GM19324 (cell line): ENCODE data around the gene CCDC134.

ENCODE experiments used
- ATAC-seq: cut with Tn5 transposase; IDR thresholded peaks from one replicate; pipeline ENCODE4 v1.9.1; 2021; ENCODE audit warnings: mild to moderate bottlenecking, moderate library complexity; ENCODE audit not compliant: unreplicated experiment, low FRiP score

Gene CCDC134

DNA sequence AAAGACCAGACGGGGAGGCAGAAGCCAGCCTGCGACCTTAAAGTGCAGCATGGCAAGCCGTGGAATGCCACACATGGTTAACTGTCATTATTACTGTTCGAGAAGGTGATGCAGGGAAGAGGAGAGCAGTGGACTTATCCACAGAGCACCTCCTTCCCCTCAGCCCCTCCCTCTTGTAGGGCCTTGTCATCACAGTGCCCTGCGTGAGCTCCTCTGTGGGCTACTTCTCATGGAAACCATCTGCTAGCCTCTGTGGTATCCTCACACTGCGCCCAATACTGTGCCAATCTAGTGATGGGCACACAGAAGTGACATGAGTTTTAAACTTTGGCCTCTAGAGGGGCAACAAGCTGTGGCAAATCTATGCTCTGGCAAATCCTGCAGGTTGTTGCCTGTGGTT is 18.2 kb upstream of the CCDC134 start:
- ATAC-seq, result no peak

GRCh38 chr22:41782751-41783150 is 17.7 kb upstream of the CCDC134 start:
- ATAC-seq, result no peak

- ATAC-seq, result no peak
Observed at GRCh38 chr22:41787331-41787730, 13.1 kb upstream of the CCDC134 start.

DNA sequence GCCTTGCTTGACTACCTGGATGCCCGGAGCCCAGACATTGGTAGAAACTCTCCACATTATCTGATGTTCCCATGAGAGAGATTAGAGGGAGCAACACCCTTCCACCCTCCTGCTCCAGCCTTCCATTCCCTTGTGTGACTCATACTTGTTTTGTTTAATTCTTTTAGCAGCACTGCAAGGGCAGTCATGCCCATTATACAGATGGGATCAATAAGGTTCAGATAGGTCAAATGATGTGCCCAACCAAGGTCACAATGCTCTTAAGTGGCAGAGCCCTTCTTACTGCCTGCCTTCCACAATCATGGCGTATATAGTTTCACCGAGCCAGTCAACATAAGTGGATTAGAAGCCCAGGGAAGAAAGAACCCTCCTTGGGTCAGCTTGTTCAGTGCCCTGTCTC is 6.6 kb upstream of the CCDC134 start:
- no peak for ATAC-seq

GRCh38 chr22:41798736-41799135 is 1.7 kb upstream of the CCDC134 start:
- no peak for ATAC-seq

DNA sequence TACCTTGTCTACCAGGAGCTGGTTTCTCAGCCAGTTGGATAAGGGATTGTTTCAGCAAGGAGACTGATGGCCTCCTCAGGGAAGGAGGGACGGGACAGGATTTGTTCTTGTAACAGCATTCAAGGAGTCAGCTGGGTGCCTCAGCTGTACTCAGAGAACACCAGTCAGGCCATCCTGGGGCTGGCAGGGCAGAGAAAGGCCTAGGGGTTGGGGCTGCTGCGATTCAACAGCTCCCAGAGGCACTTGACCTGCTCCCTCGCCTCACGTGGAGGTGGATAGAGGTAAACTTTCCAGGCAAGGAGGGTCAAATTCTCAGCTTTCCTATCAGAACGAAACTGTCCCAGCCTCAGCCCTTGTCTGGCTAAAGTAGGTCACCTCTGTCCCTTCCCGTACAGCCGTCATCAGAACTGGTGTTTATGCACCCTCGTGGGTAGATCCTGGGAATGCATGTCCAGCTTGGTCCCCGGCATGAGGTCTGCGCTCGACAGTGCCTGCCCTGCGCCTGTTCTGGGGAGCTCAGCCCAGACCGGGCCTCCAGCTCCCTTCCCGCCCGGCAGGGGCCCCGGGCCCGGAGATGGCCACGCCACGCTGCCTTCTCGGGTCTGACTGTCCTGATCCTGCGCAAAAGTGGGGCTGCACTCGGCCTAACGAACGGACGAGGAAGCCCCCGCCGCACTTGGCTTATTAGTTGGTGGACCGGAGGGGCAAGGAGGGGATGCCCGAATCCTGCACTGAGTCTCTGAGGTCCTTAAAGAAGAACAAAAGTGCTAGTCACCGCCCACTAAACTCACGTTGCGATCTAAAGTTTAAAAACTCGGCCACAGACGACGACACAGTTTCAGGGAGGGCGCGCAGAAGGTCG is 762 bp upstream of the CCDC134 start:
- ATAC-seq, result peak; percentile 36

DNA sequence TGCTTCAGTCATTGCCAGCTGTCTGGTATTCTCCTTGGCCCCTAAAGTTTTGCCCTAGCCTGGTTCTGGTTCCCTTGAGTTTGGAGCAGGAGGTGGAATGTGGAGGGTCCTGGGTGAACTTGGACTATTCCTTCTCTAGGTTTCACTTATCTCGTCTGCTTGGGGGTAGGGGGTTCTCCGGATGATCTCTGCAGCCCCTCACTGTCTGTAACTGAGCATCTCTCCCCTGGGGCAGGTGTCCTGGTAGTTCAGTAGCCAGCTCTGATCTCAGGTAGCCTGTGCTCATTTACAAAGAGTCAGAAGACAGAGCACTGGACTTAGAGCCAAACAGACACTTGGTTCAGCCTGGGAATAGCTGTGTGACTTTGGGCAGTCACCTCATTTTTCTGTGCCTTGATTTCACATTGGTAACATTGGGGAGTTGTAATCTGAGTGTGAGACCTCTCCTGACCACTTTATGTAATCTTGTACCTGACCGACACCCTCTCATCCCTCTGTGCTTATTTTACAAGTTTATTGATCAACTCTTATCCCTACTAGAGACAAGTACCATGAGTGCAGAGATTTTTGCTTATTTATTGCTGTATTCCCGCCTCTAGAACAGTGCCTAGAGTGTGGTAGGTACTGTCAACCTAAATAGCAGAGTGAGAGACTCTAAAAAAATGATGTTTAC is 804 bp downstream of the CCDC134 start:
- no peak for ATAC-seq

DNA sequence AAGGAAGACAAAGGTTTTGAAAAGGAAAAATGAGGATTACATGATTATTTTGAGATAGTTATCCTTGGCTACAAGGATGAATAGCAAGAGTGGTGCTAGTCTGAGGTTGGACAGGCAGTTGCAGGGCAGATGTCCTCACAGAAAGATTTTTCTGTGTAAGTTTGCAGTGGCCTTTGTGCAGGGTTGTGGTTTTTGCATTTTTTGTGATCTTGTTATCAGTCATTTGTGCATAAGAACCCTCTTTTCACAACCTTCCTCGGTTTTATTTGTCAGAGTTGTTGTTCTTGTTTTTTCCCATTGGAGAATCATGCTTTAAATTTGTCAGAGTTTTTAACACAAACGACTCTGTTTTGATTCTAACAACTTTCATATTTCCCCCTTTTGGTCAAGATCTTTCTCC is 1.4 kb downstream of the CCDC134 start:
- no peak for ATAC-seq

DNA sequence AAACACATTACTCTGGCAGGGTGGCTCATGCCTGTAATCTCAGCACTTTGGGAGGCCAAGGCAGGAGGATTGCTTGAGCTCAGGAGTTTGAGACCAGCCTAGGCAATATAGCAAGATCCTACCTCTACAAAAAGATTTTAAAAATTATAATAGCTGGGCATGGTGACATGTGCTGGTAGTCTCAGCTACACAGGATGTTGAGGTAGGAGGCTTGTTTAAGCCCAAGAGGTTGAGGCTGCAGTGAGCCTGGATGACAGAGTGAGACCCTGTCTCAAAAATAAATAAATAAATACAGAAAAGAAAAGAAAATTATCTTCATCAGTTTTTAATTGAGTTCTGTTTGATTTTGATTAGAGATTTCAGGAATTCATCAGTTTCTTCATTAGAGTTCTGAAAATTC is 5.2 kb downstream of the CCDC134 start:
- no peak for ATAC-seq

DNA sequence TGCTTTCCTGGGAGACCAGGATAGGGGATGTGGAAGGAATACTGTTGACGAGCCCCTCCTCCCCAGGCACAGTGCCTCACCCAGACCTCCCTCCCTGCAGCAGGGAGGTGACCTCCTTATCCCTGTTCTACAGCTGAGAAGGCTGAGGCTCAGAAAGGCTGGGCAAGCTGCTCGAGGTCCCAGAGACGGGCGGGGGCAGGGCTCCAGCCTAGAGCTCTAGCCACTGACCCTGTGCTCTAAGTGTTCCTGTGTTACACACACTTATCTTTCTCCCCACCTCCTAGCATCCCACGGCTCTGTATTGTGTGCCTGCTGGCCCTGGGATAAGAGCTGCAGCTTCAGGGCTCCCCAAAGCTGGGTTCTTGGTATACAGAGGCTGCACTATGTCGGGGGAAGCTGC is 7.9 kb downstream of the CCDC134 start:
- ATAC-seq, result no peak

- no peak for ATAC-seq
Observed at GRCh38 chr22:41810022-41810421, 9.5 kb downstream of the CCDC134 start.

- no peak for ATAC-seq
Observed at GRCh38 chr22:41812805-41813545, 12.5 kb downstream of the CCDC134 start.

DNA sequence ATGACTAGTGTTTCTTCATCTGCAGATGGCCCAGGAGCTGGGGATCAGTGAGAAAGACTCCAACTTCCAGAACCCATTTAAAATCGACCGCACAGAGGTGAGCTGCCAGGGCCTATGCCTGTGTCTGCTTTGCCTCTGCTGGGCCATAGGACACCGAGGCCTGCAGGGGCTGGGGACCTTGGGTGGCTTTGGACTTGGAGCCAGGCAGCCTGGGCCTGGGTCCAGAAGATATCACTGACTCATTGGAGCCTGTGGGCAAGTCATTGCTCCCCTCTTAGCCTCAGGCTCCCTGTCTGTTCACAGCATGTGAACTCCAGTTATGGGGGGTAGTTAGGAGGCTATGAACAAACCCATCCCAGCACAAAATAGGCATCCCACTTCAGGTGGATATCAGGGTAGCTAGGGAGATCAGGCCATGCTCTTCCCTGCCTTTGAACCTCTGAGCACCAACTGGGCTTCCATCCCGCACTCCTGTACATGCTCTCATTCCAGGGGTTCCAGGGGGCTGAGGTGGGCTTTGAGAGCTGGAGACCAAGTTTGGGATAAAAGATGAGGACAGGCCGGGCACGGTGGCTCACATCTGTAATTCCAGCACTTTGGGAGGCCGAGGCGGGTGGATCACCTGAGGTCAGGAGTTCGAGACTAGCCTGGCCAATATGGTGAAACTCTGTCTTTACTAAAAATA is 13.4 kb downstream of the CCDC134 start:
- ATAC-seq, result no peak

DNA sequence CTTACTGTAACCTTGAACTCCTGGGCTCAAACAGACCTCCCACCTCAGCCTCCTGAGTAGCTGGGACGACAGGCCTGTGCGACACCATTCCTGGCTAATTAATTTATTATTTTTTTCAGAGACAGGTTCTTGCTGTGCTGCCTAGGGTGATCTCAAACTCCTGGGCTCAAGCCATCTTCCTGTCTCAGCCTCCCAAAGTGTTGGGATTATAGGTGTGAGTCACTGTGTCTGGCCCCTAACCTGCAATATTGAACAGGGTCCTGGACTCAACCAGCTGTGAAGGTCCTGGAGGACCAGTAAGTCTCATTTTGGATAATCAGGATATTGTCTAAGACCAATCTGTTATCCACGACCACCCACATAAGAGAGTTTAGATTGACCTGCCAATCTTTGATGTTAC is 15.2 kb downstream of the CCDC134 start:
- no peak for ATAC-seq

- ATAC-seq, result no peak
Observed at GRCh38 chr22:41816241-41816640, 15.8 kb downstream of the CCDC134 start.

DNA sequence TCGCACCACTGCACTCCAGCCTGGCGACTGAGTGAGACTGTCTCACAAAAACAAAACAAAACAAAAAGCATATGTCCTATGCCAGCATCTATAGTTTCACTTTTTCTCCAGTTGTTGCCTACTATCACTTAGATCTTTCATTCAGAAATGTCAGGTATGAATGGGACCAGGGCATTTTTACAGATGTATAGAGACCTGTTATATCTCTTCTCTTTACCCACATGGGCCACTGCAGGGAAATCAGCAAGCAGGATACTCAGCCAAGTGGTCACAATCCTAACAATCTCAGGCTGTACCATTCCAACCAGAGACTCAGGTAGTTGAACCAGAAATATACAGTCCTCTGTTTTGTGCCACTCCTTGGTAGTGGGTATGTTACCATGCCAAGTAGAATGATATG is 16.4 kb downstream of the CCDC134 start:
- no peak for ATAC-seq

DNA sequence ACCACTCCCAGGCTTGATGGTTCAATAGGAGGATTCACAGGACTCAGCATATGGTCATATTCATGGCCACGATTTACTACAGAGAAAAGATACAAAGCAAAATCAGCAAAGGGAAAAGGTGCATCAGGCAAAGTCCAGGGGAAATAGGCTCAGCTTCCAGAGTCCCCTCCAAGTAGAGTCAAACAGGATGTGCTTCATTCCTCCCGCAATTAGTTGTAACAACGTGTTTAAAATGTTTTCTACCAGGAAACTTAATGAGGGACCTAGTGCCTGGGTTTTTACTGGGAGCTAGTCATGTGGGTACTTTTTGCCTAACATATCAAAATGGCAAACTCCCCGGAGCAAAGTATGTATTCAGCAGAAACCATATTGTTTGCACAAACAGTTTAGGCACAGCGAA is 17.5 kb downstream of the CCDC134 start:
- ATAC-seq, result no peak

GRCh38 chr22:41818596-41818995 is 18.1 kb downstream of the CCDC134 start:
- ATAC-seq, result no peak

- ATAC-seq, result no peak
Observed at GRCh38 chr22:41819257-41819656, 18.8 kb downstream of the CCDC134 start.

DNA sequence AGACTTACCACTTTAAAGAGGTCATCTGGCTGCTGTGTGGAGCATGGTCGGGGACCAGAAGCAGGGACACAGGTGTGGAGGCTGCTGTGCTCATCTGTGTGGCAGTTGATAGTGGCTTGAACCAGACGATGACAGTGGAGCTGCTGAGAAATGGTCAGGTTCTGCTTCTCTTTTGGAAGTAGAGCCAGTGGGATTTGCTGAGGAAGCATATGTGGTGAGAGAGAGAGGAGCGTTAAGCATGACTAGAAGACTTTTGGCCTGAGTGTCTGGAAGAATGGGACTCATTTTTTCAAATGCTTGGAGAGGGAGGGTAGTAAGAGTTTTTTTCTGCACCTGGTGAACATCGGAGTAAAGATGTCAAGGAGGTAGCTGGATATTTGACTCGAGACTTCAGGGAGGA is 20.0 kb downstream of the CCDC134 start:
- no peak for ATAC-seq
